ENCODE data around the gene BEND6. TPM values are rescaled to one million over a fixed set of nuclear protein-coding genes. Genes with fewer than 3 reads are reported as not detected.

Gene BEND6
- total RNA-seq, 1 experiment from 2014 or later, result 2.1 TPM

DNA sequence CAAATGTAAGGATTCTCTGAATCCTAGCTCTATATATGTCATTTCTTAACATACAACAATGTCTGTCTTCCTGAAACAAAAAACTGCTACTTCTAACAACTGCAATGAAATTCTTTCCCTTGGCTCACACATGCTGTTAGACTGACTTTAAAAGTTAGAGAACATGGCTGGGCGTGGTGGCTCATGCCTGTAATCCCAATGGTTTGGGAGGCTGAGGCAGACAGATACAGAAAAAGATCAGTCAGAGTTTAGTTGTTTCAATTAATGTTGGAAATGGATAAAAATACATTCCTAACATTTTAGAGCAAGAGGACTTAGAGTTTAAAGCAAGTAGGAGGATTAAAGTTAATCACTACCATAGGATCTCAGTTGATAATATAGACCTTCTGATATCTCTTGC, 62.9 kb downstream of the BEND6 start:
- TF ChIP-seq, protein P1, sequence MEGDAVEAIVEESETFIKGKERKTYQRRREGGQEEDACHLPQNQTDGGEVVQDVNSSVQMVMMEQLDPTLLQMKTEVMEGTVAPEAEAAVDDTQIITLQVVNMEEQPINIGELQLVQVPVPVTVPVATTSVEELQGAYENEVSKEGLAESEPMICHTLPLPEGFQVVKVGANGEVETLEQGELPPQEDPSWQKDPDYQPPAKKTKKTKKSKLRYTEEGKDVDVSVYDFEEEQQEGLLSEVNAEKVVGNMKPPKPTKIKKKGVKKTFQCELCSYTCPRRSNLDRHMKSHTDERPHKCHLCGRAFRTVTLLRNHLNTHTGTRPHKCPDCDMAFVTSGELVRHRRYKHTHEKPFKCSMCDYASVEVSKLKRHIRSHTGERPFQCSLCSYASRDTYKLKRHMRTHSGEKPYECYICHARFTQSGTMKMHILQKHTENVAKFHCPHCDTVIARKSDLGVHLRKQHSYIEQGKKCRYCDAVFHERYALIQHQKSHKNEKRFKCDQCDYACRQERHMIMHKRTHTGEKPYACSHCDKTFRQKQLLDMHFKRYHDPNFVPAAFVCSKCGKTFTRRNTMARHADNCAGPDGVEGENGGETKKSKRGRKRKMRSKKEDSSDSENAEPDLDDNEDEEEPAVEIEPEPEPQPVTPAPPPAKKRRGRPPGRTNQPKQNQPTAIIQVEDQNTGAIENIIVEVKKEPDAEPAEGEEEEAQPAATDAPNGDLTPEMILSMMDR (IDR thresholded peaks at IDR 0.05; ENCODE audit: unreplicated experiment), result no peak
- Mint-ChIP-seq H3K27ac (ENCODE audit: low read depth, unreplicated experiment) (no peak overlapping the region), H3K9me3 (ENCODE audit: unreplicated experiment) (no peaks in the 10 kb centered on the region), H3K4me3 (ENCODE audit: unreplicated experiment) (no peak overlapping the region), H3K36me3 (ENCODE audit: insufficient read depth, unreplicated experiment) (peaks cover 4% of the 10 kb centered on the region), H3K4me1 (ENCODE audit: insufficient read depth, unreplicated experiment) (peaks cover 11% of the 10 kb centered on the region), H3K27me3 (ENCODE audit: insufficient read depth, unreplicated experiment) (no peaks in the 10 kb centered on the region)
- ChIA-PET POLR2A (no interaction called here), CTCF (interaction anchor here (0.7 to 5.1 kb wide), 7 partner anchors 19 to 309 kb away, joined by 3 to 112 read pairs (median 4); partner anchors contain the start of genes BEND6 and PRIM2)
- intact Hi-C loops (cut with micrococcal nuclease), result no loop called here
- DNase-seq (ENCODE audit: unreplicated experiment), result no peak
- BruUV-seq (replicated peaks), result no TSS peak

GRCh38 chr6:57019434-57019833, 64.5 kb downstream of the BEND6 start:
- Mint-ChIP-seq H3K4me1 (ENCODE audit: insufficient read depth, unreplicated experiment) (no peaks in the 10 kb centered on the region), H3K9me3 (ENCODE audit: unreplicated experiment) (peaks cover 1% of the 10 kb centered on the region), H3K27ac (ENCODE audit: low read depth, unreplicated experiment) (no peak overlapping the region), H3K27me3 (ENCODE audit: insufficient read depth, unreplicated experiment) (no peaks in the 10 kb centered on the region), H3K36me3 (ENCODE audit: insufficient read depth, unreplicated experiment) (no peaks in the 10 kb centered on the region), H3K4me3 (ENCODE audit: unreplicated experiment) (no peak overlapping the region)
- intact Hi-C loops (cut with micrococcal nuclease), result no loop called here
- no TSS peak for BruUV-seq (replicated peaks)
- ChIA-PET CTCF (interaction anchor here (0.6 to 5.1 kb wide), 13 partner anchors 9 to 297 kb away, joined by 3 to 112 read pairs (median 6); partner anchors contain the start of genes BEND6 and PRIM2), POLR2A (interaction anchor here (0.7 kb wide), 1 partner anchor 119 kb away, joined by 3 read pairs; no protein-coding TSS in a partner anchor)
- TF ChIP-seq, protein P1 (IDR thresholded peaks at IDR 0.05; ENCODE audit: unreplicated experiment), result no peak
- no peak for DNase-seq (ENCODE audit: unreplicated experiment)

- intact Hi-C loops (cut with micrococcal nuclease), result loop anchor here (1.0 to 10.0 kb wide), 3 partner anchors 66 to 294 kb away; partner anchors contain the start of genes BEND6 and PRIM2
- DNase-seq (ENCODE audit: unreplicated experiment), result peak; percentile 42
- no peak overlapping the region for H3K27ac Mint-ChIP-seq (ENCODE audit: low read depth, unreplicated experiment)
These were observed 66.3 kb downstream of the BEND6 start for GRCh38 chr6:57021086-57021720.

DNA sequence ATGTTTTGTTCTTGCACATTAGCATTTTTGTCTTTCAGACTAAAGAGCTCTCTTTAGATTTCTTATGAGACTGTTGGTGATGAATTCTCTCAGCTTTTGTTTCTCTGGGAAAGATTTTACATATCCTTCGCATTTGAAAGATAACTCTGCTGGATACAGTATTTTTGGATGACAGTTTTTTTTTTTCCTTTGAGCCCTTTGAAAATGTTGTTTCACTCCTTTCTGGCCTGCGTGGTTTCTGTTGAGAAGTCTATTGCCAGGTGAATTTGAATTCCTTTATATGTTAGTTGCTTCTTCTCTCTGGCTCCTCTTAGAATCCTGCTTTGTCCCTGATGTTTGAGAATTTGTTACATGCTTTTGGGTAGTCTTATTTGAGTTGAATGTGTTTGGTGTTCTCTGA, 69.4 kb downstream of the BEND6 start:
- H3K4me3 Mint-ChIP-seq (ENCODE audit: unreplicated experiment), result no peak overlapping the region
- TF ChIP-seq, protein P1 (IDR thresholded peaks at IDR 0.05; ENCODE audit: unreplicated experiment), result no peak
- no peak for DNase-seq (ENCODE audit: unreplicated experiment)
- no peaks in the 10 kb centered on the region for H3K4me1 Mint-ChIP-seq (ENCODE audit: insufficient read depth, unreplicated experiment)
- no peaks in the 10 kb centered on the region for H3K36me3 Mint-ChIP-seq (ENCODE audit: insufficient read depth, unreplicated experiment)
- POLR2A ChIA-PET, result interaction anchor here (0.6 to 1.1 kb wide), 4 partner anchors 69 to 144 kb away, joined by 3 to 4 read pairs (median 4); partner anchors contain the start of gene BEND6
- intact Hi-C loops (cut with micrococcal nuclease), result loop anchor here (10.0 kb wide), 1 partner anchor 290 kb away; the partner anchor contains the start of gene PRIM2
- H3K27me3 Mint-ChIP-seq (ENCODE audit: insufficient read depth, unreplicated experiment), result no peaks in the 10 kb centered on the region
- H3K27ac Mint-ChIP-seq (ENCODE audit: low read depth, unreplicated experiment), result no peak overlapping the region
- H3K9me3 Mint-ChIP-seq (ENCODE audit: unreplicated experiment), result peaks cover 8% of the 10 kb centered on the region
- no TSS peak for BruUV-seq (replicated peaks)
- CTCF ChIA-PET, result interaction anchor here (0.6 to 4.5 kb wide), 9 partner anchors 11 to 589 kb away, joined by 3 to 70 read pairs (median 3); no protein-coding TSS in a partner anchor

More at GRCh38 chr6:57021086-57021720, 66.3 kb downstream of the BEND6 start:
- Mint-ChIP-seq H3K9me3 (ENCODE audit: unreplicated experiment) (peaks cover 8% of the 10 kb centered on the region), H3K4me1 (ENCODE audit: insufficient read depth, unreplicated experiment) (no peaks in the 10 kb centered on the region), H3K36me3 (ENCODE audit: insufficient read depth, unreplicated experiment) (no peaks in the 10 kb centered on the region), H3K4me3 (ENCODE audit: unreplicated experiment) (no peak overlapping the region), H3K27me3 (ENCODE audit: insufficient read depth, unreplicated experiment) (no peaks in the 10 kb centered on the region)
- POLR2A ChIA-PET, result interaction anchor here (1.5 to 2.2 kb wide), 2 partner anchors 66 to 117 kb away, joined by 5 to 10 read pairs; partner anchors contain the start of gene BEND6
- TF ChIP-seq, protein P1 (IDR thresholded peaks at IDR 0.05; ENCODE audit: unreplicated experiment), result peak; percentile 38
- CTCF ChIA-PET, result interaction anchor here (0.6 to 5.1 kb wide), 43 partner anchors 10 to 681 kb away, joined by 3 to 112 read pairs (median 4); partner anchors contain the start of genes BEND6 and PRIM2
- no TSS peak for BruUV-seq (replicated peaks)
